Right ventricle myocardium inferior (tissue), 1 donor: ENCODE data around the gene SREBF2. TPM values are rescaled to one million over a fixed set of nuclear protein-coding genes. Genes with fewer than 3 reads are reported as not detected.

Source experiments
- ATAC-seq: fragments of 200-7000 bp; cut with Tn5 transposase; one replicate; pipeline ENCODE4 v1.9.1; 2020; ENCODE audit warnings: mild to moderate bottlenecking, moderate library complexity
- DNase-seq: peaks from one replicate; pipeline ENCODE4 v3.0.0; 2021; ENCODE audit errors: missing footprints
- intact Hi-C: fragments of 100-400 bp; cut with DNase I; formaldehyde crosslinking; loops from one replicate; pipeline ENCODE4 v1.11.0; 2022
- total RNA-seq: library from RNA; stranded (reverse); fragmentation: NEBNext Ultra II Directional; extraction: Animal tissue kit (Norgen Biotek cat#: 25700); gene quantifications from one replicate; pipeline ENCODE4 v1.2.1, GENCODE V29; 2021
- donor health status: DM: no; HTN: yes; CAD: no; lungs with severe emphysema.

Gene SREBF2
- total RNA-seq, 1 donor from 2014 or later: 75.5 TPM

- DNase-seq (no peak), ATAC-seq (no peak)
- intact Hi-C loops: no loop called here
Measured at GRCh38 chr22:41912338-41913039, 79.6 kb downstream of the SREBF2 start.

GRCh38 chr22:41913040-41913719 is 80.3 kb downstream of the SREBF2 start:
- no peak for ATAC-seq
- no peak for DNase-seq
- intact Hi-C loops: no loop called here

GRCh38 chr22:41913842-41914534 is 81.1 kb downstream of the SREBF2 start:
- intact Hi-C loops: no loop called here
- no peak for ATAC-seq
- DNase-seq: no peak

- no peak for DNase-seq
- no peak for ATAC-seq
- intact Hi-C loops: loop anchor here (5.0 kb wide), 1 partner anchor 77 kb away; no protein-coding TSS in a partner anchor
Measured at GRCh38 chr22:41914611-41915034, 81.7 kb downstream of the SREBF2 start.

GRCh38 chr22:41915035-41915785 is 82.3 kb downstream of the SREBF2 start, which contains the start of gene SHISA8:
SHISA8 (minus strand) TSS chr22:41915074; CDS start chr22:41914667, 407 bp downstream.
- intact Hi-C loops: loop anchor here (5.0 kb wide), 1 partner anchor 78 kb away; no protein-coding TSS in a partner anchor
- DNase-seq: no peak
- ATAC-seq: no peak

GRCh38 chr22:41915786-41916493 is 83.0 kb downstream of the SREBF2 start:
- ATAC-seq: no peak
- no peak for DNase-seq
- intact Hi-C loops: loop anchor here (5.0 kb wide), 1 partner anchor 79 kb away; no protein-coding TSS in a partner anchor

GRCh38 chr22:41916745-41917358 is 83.9 kb downstream of the SREBF2 start:
- no peak for ATAC-seq
- DNase-seq: no peak
- intact Hi-C loops: loop anchor here (5.0 kb wide), 1 partner anchor 80 kb away; no protein-coding TSS in a partner anchor

GRCh38 chr22:41917375-41917902 is 84.5 kb downstream of the SREBF2 start:
- ATAC-seq: no peak
- intact Hi-C loops: loop anchor here (5.0 kb wide), 1 partner anchor 80 kb away; no protein-coding TSS in a partner anchor
- no peak for DNase-seq

- ATAC-seq (peak; percentile 8), DNase-seq (peak; percentile 81)
- intact Hi-C loops: loop anchor here (5.0 kb wide), 1 partner anchor 81 kb away; no protein-coding TSS in a partner anchor
Measured at GRCh38 chr22:41917903-41918791, 85.2 kb downstream of the SREBF2 start.

- intact Hi-C loops: loop anchor here (5.0 kb wide), 1 partner anchor 82 kb away; no protein-coding TSS in a partner anchor
- ATAC-seq: peak; percentile 72
Measured at GRCh38 chr22:41919357-41920224, 86.7 kb downstream of the SREBF2 start.

GRCh38 chr22:41920271-41920976 is 87.5 kb downstream of the SREBF2 start:
- DNase-seq: no peak
- intact Hi-C loops: no loop called here
- no peak for ATAC-seq

More at GRCh38 chr22:41919357-41920224, 86.7 kb downstream of the SREBF2 start:
- DNase-seq: peak; percentile 85

GRCh38 chr22:41922328-41922727 is 89.4 kb downstream of the SREBF2 start:
- intact Hi-C loops: no loop called here
- DNase-seq (no peak), ATAC-seq (no peak)

GRCh38 chr22:41922940-41923594 is 90.2 kb downstream of the SREBF2 start:
- no peak for ATAC-seq
- intact Hi-C loops: no loop called here
- DNase-seq: no peak

GRCh38 chr22:41923595-41924276 is 90.8 kb downstream of the SREBF2 start:
- ATAC-seq (no peak), DNase-seq (no peak)
- intact Hi-C loops: no loop called here
